CD4-positive, alpha-beta memory T cell (primary cell): ENCODE results near the gene CDK15. TPM values are rescaled to one million over a fixed set of nuclear protein-coding genes. Genes with fewer than 3 reads are reported as not detected.
A peak's percentile ranks its signal among the peaks of the same experiment; 100 is the strongest.

Experiments used
- CTCF ChIA-PET: fragments of 350-600 bp; sonication (Branson Sonifier 250); formaldehyde crosslinking; loops from one replicate; lab custom pipeline; 2021; ENCODE audit warnings: inconsistent platforms; ENCODE audit not compliant: partially characterized antibody; lab: Charles Lee
- POLR2A ChIA-PET: fragments of 350-600 bp; sonication (Branson Sonifier 250); formaldehyde crosslinking; loops from one replicate; lab custom pipeline; 2021; ENCODE audit not compliant: partially characterized antibody; lab: Charles Lee
- DNase-seq, 5 donors: peaks; one replicate each; pipeline versions ENCODE4 v3.0.0 to v3.0.0-alpha.2; 2020 to 2022; ENCODE audit warnings: mixed read lengths in 1 of 5
- H3K27ac ChIP-seq: one replicate; pipeline ENCODE4 v1.7.0; 2013; ENCODE audit warnings: low read depth, low read length
- H3K27me3 ChIP-seq: 2 replicates; pipeline ENCODE4 v1.7.0; 2013; ENCODE audit warnings: mild to moderate bottlenecking, low read length, moderate library complexity; ENCODE audit not compliant: insufficient read depth
- H3K36me3 ChIP-seq: 2 replicates; pipeline ENCODE4 v1.7.0; 2013; ENCODE audit warnings: mild to moderate bottlenecking, low read length, moderate library complexity; ENCODE audit not compliant: insufficient read depth
- H3K4me1 ChIP-seq: 2 replicates; pipeline ENCODE4 v1.7.0; 2013; ENCODE audit warnings: mild to moderate bottlenecking, low read length, moderate library complexity; ENCODE audit not compliant: insufficient read depth
- H3K4me3 ChIP-seq, 2 donors: one replicate each; pipeline ENCODE4 v1.7.0; 2013; ENCODE audit warnings: low read length in 2 of 2, mild to moderate bottlenecking in 1 of 2
- H3K9me3 ChIP-seq, 2 donors: one replicate each; pipeline ENCODE4 v1.7.0; 2013; ENCODE audit warnings: low read length in 2 of 2, control low read depth in 1 of 2; ENCODE audit not compliant: control insufficient read depth in 1 of 2
- H3K27ac Mint-ChIP-seq, 7 donors: one replicate each; pipeline ENCODE4 v1.8.0; 2020 to 2021; ENCODE audit warnings: mixed read lengths in 7 of 7, mild to moderate bottlenecking in 6 of 7, inconsistent platforms in 3 of 7, moderate library complexity in 3 of 7
- H3K27me3 Mint-ChIP-seq, 2 donors: one replicate each; pipeline ENCODE4 v1.8.0; 2020 to 2021; ENCODE audit warnings: mixed read lengths in 2 of 2
- H3K36me3 Mint-ChIP-seq, 2 donors: one replicate each; pipeline ENCODE4 v1.8.0; 2020 to 2021; ENCODE audit warnings: mixed read lengths in 2 of 2, inconsistent platforms in 1 of 2, mild to moderate bottlenecking in 1 of 2
- H3K4me1 Mint-ChIP-seq, 4 donors: one replicate each; pipeline ENCODE4 v1.8.0; 2020 to 2021; ENCODE audit warnings: mixed read lengths in 4 of 4, mild to moderate bottlenecking in 1 of 4
- H3K4me3 Mint-ChIP-seq, 8 donors: one replicate each; pipeline ENCODE4 v1.8.0; 2020 to 2021; ENCODE audit warnings: mixed read lengths in 8 of 8, mild to moderate bottlenecking in 7 of 8, moderate library complexity in 6 of 8, inconsistent platforms in 3 of 8
- H3K9me3 Mint-ChIP-seq, 8 donors: one replicate each; pipeline ENCODE4 v1.8.0; 2020 to 2021; ENCODE audit warnings: mixed read lengths in 8 of 8, mild to moderate bottlenecking in 5 of 8, inconsistent platforms in 3 of 8, moderate library complexity in 1 of 8
- intact Hi-C: fragments of 100-400 bp; cut with micrococcal nuclease; formaldehyde crosslinking; loops from one replicate; pipeline ENCODE4 v1.15.1; 2023
- polyA plus RNA-seq, 2 donors: library from polyadenylated mRNA; unstranded; fragments of 300-500 nt; fragmentation: Illumina TruSeq; gene quantifications; one replicate each; pipeline ENCODE4 v1.2.3, GENCODE V29; 2021
- total RNA-seq, 2 experiments: library from RNA; stranded (reverse); gene quantifications; one replicate each; pipeline ENCODE4 v1.2.3, GENCODE V29; 2021

Gene CDK15
- total and polyA plus RNA-seq, 4 experiments from 2014 or later = not detected

GRCh38 chr2:201888426-201888800 lies 82.1 kb downstream of the CDK15 start:
- no peak overlapping the region for H3K27ac ChIP-seq
- intact Hi-C loops = no loop called here
- no peaks in the 10 kb centered on the region for H3K36me3 ChIP-seq
- Mint-ChIP-seq H3K9me3 (no peaks in the 10 kb centered on the region), H3K27me3 (peaks cover 16 to 33% of the 10 kb centered on the region in 2 donors), H3K4me3 (no peak overlapping the region), H3K36me3 (no peaks in the 10 kb centered on the region), H3K27ac (no peak overlapping the region), H3K4me1 (peaks cover 0 to 2% (median 0%) of the 10 kb centered on the region in 4 donors)
- H3K4me1 ChIP-seq = no peaks in the 10 kb centered on the region
- peaks cover 2% of the 10 kb centered on the region for H3K27me3 ChIP-seq
- ChIA-PET POLR2A (no interaction called here), CTCF (interaction anchor here (0.7 to 1.9 kb wide), 2 partner anchors 16 to 21 kb away, joined by 4 read pairs; no protein-coding TSS in a partner anchor)
- no peaks in the 10 kb centered on the region for H3K9me3 ChIP-seq
- no peak overlapping the region for H3K4me3 ChIP-seq
- DNase-seq = no peak

- H3K27me3 ChIP-seq = no peaks in the 10 kb centered on the region
- Mint-ChIP-seq H3K4me1 (no peaks in the 10 kb centered on the region), H3K27me3 (peaks cover 12 to 25% of the 10 kb centered on the region in 2 donors), H3K9me3 (no peaks in the 10 kb centered on the region), H3K27ac (no peak overlapping the region), H3K36me3 (no peaks in the 10 kb centered on the region), H3K4me3 (no peak overlapping the region)
- H3K4me1 ChIP-seq = no peaks in the 10 kb centered on the region
- ChIA-PET POLR2A (no interaction called here), CTCF (no interaction called here)
- intact Hi-C loops = no loop called here
- H3K9me3 ChIP-seq = no peaks in the 10 kb centered on the region
- H3K36me3 ChIP-seq = no peaks in the 10 kb centered on the region
- DNase-seq = no peak
- no peak overlapping the region for H3K27ac ChIP-seq
- no peak overlapping the region for H3K4me3 ChIP-seq
Observed at GRCh38 chr2:201890453-201890852, 84.1 kb downstream of the CDK15 start.

DNA sequence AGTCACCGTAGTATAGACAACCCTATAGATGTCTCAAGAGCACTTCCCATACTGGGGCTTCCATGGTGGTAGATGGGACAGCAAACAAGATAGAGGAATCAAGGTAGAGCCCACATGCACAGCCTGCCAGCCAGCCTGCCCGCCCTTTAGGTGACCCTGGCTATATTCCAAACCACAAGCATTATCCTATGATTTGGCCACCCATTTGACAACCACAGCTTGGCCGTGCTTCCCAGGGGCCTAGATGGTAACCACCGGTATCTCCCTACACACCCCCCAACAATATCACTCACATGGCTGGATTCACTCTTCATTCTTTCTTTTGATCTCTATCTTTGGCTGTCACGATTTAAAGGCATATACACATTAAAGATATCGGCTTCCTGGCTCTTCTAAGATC lies 85.3 kb downstream of the CDK15 start:
- Histone ChIP-seq H3K9me3 (no peaks in the 10 kb centered on the region), H3K4me3 (no peak overlapping the region), H3K36me3 (no peaks in the 10 kb centered on the region), H3K4me1 (no peaks in the 10 kb centered on the region), H3K27me3 (no peaks in the 10 kb centered on the region), H3K27ac (no peak overlapping the region)
- intact Hi-C loops = no loop called here
- Mint-ChIP-seq H3K4me3 (no peak overlapping the region), H3K27me3 (peaks cover 13 to 22% of the 10 kb centered on the region in 2 donors), H3K4me1 (no peaks in the 10 kb centered on the region), H3K36me3 (no peaks in the 10 kb centered on the region), H3K9me3 (no peaks in the 10 kb centered on the region), H3K27ac (no peak overlapping the region)
- CTCF ChIA-PET = no interaction called here
- POLR2A ChIA-PET = no interaction called here
- no peak for DNase-seq

DNA sequence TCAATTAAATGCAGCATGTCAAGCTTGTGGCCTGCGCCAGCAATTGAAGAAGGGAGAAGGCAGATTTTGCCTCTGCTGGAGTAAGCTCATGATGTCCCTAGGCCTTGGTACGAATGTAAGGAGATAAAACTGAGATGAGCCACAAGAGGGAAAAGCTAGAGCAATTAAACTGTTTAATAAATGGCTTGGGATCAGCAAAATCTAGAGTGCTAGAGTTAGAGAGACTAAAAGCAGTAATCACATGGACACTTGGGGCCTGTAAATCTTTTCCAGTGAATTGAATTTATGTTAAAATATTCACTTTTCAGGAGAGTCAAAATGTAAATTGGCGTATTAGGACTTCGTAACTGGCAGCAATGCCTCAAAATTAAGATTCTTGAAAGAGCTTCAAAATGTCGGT lies 86.2 kb downstream of the CDK15 start:
- CTCF ChIA-PET = interaction anchor here (0.6 kb wide), 1 partner anchor 54 kb away, joined by 3 read pairs; no protein-coding TSS in a partner anchor
- H3K4me1 Mint-ChIP-seq = no peaks in the 10 kb centered on the region
- no peaks in the 10 kb centered on the region for H3K36me3 ChIP-seq
- H3K36me3 Mint-ChIP-seq = no peaks in the 10 kb centered on the region
- no peak overlapping the region for H3K4me3 ChIP-seq
- DNase-seq = no peak
- no peak overlapping the region for H3K4me3 Mint-ChIP-seq
- H3K9me3 ChIP-seq = no peaks in the 10 kb centered on the region
- no peak overlapping the region for H3K27ac Mint-ChIP-seq
- peaks cover 17 to 25% of the 10 kb centered on the region in 2 donors for H3K27me3 Mint-ChIP-seq
- H3K4me1 ChIP-seq = no peaks in the 10 kb centered on the region
- POLR2A ChIA-PET = no interaction called here
- no peaks in the 10 kb centered on the region for H3K9me3 Mint-ChIP-seq
- H3K27ac ChIP-seq = no peak overlapping the region
- intact Hi-C loops = no loop called here
- H3K27me3 ChIP-seq = no peaks in the 10 kb centered on the region

- CTCF ChIA-PET = no interaction called here
- H3K27ac ChIP-seq = no peak overlapping the region
Observed at GRCh38 chr2:201900362-201900761, 94.0 kb downstream of the CDK15 start.

GRCh38 chr2:201901786-201902185 lies 95.4 kb downstream of the CDK15 start:
- no peaks in the 10 kb centered on the region for H3K36me3 Mint-ChIP-seq
- DNase-seq = no peak
- Histone ChIP-seq H3K27me3 (no peaks in the 10 kb centered on the region), H3K4me3 (no peak overlapping the region), H3K36me3 (no peaks in the 10 kb centered on the region), H3K27ac (no peak overlapping the region), H3K4me1 (no peaks in the 10 kb centered on the region), H3K9me3 (no peaks in the 10 kb centered on the region)
- peaks cover 24 to 39% of the 10 kb centered on the region in 2 donors for H3K27me3 Mint-ChIP-seq
- H3K4me3 Mint-ChIP-seq = peak overlapping the region; percentile 5 to 75 (median 52)
- POLR2A ChIA-PET = no interaction called here
- intact Hi-C loops = no loop called here
- H3K9me3 Mint-ChIP-seq = no peaks in the 10 kb centered on the region
- peak overlapping the region in 1 of 7 donors; percentile 29 for H3K27ac Mint-ChIP-seq
- H3K4me1 Mint-ChIP-seq = peaks cover 0 to 2% (median 1%) of the 10 kb centered on the region in 4 donors
- CTCF ChIA-PET = no interaction called here

More at GRCh38 chr2:201900362-201900761, 94.0 kb downstream of the CDK15 start:
- no peaks in the 10 kb centered on the region for H3K27me3 ChIP-seq
- no peak overlapping the region for H3K4me3 ChIP-seq
- peaks cover 0 to 2% (median 1%) of the 10 kb centered on the region in 4 donors for H3K4me1 Mint-ChIP-seq
- no peaks in the 10 kb centered on the region for H3K9me3 ChIP-seq
- no peak for DNase-seq
- POLR2A ChIA-PET = no interaction called here
- no peaks in the 10 kb centered on the region for H3K9me3 Mint-ChIP-seq
- H3K4me3 Mint-ChIP-seq = no peak overlapping the region
- H3K27ac Mint-ChIP-seq = no peak overlapping the region
- intact Hi-C loops = no loop called here
- no peaks in the 10 kb centered on the region for H3K4me1 ChIP-seq
- no peaks in the 10 kb centered on the region for H3K36me3 Mint-ChIP-seq
- peaks cover 24 to 34% of the 10 kb centered on the region in 2 donors for H3K27me3 Mint-ChIP-seq
- H3K36me3 ChIP-seq = no peaks in the 10 kb centered on the region

GRCh38 chr2:201904538-201905420 lies 98.4 kb downstream of the CDK15 start:
- no peaks in the 10 kb centered on the region for H3K9me3 Mint-ChIP-seq
- H3K27me3 Mint-ChIP-seq = peaks cover 16 to 24% of the 10 kb centered on the region in 2 donors
- no peak for DNase-seq
- Histone ChIP-seq H3K27ac (no peak overlapping the region), H3K9me3 (no peaks in the 10 kb centered on the region), H3K27me3 (no peaks in the 10 kb centered on the region), H3K4me3 (no peak overlapping the region), H3K4me1 (peaks cover 5% of the 10 kb centered on the region), H3K36me3 (no peaks in the 10 kb centered on the region)
- H3K36me3 Mint-ChIP-seq = no peaks in the 10 kb centered on the region
- CTCF ChIA-PET = no interaction called here
- POLR2A ChIA-PET = no interaction called here
- intact Hi-C loops = no loop called here
- peaks cover 2 to 4% (median 3%) of the 10 kb centered on the region in 4 donors for H3K4me1 Mint-ChIP-seq
- no peak overlapping the region for H3K27ac Mint-ChIP-seq
- H3K4me3 Mint-ChIP-seq = no peak overlapping the region
